Heart right ventricle (tissue), 16 donors: Measurements from ENCODE around the gene GPR135. TPM values are rescaled to one million over a fixed set of nuclear protein-coding genes. Genes with fewer than 3 reads are reported as not detected.
"Not testable (repeated sequence)": the region's sequence is repeated elsewhere in the genome, so short reads cannot be mapped to it uniquely, and the experiment has no call there.

ENCODE experiments used
- ATAC-seq, 8 donors: fragments of 200-7000 bp; cut with Tn5 transposase; one replicate each; pipeline ENCODE4 v1.9.1; 2020; ENCODE audit warnings: mild to moderate bottlenecking in 8 of 8, moderate library complexity in 8 of 8, moderate number of reproducible peaks in 1 of 8
- DNase-seq, 2 donors: peaks; one replicate each; pipeline ENCODE4 v3.0.0-alpha.2; 2020
- H3K27ac ChIP-seq, 10 donors: fragments of 200-600 bp; sonication (generic) in 2 of 10; one replicate each; pipeline versions ENCODE4 v1.5.0 to v1.8.0; 2020 to 2022; ENCODE audit warnings: mild to moderate bottlenecking in 3 of 10
- H3K27me3 ChIP-seq, 7 donors: fragments of 200-600 bp; one replicate each; pipeline ENCODE4 v1.8.0; 2021 to 2022; ENCODE audit warnings: mild to moderate bottlenecking in 2 of 7
- H3K36me3 ChIP-seq, 9 donors: fragments of 200-600 bp; sonication (generic) in 1 of 9; one replicate each; pipeline versions ENCODE4 v1.5.0 to v1.8.0; 2020 to 2022; ENCODE audit warnings: mild to moderate bottlenecking in 2 of 9
- H3K4me1 ChIP-seq, 9 donors: fragments of 200-600 bp; sonication (generic) in 1 of 9; one replicate each; pipeline versions ENCODE4 v1.5.0 to v1.8.0; 2020 to 2022; ENCODE audit warnings: mild to moderate bottlenecking in 4 of 9
- H3K4me3 ChIP-seq, 10 donors: fragments of 200-600 bp; sonication (generic) in 2 of 10; one replicate each; pipeline versions ENCODE4 v1.5.0 to v1.8.0; 2020 to 2022; ENCODE audit warnings: mild to moderate bottlenecking in 7 of 10, moderate library complexity in 2 of 10
- H3K9me3 ChIP-seq, 11 donors: fragments of 200-600 bp in 10 of 11; sonication (generic) in 2 of 11; one replicate each; pipeline versions ENCODE4 v1.5.0 to v1.8.0; 2013 to 2022; ENCODE audit warnings: mild to moderate bottlenecking in 2 of 11, control low read depth in 1 of 11, moderate library complexity in 1 of 11
- CTCF ChIP-seq, 9 donors: fragments of 200-600 bp; sonication (generic) in 2 of 9; IDR thresholded peaks; one replicate each; pipeline versions ENCODE4 v1.5.0 to v1.8.0; 2021 to 2022; ENCODE audit warnings: antibody characterized with exemption in 9 of 9, mild to moderate bottlenecking in 5 of 9, moderate library complexity in 1 of 9
- WGBS, 2 donors: extraction: QIAGEN DNeasy Blood & Tissue Kit; methylation state at CpG; one replicate each; pipeline ENCODE4 v1.1.7; 2013; ENCODE audit warnings: inconsistent platforms in 1 of 2; 5-methylcytosine and 5-hydroxymethylcytosine counted together
- intact Hi-C, 10 donors: fragments of 100-400 bp; cut with DNase I; formaldehyde crosslinking; loops; one replicate each; pipeline versions ENCODE4 v1.11.1 to v1.14.2; 2022
- polyA plus RNA-seq, 2 donors: library from polyadenylated mRNA; stranded (reverse); fragments of 200-250 nt; gene quantifications; one replicate each; pipeline ENCODE4 v1.2.3, GENCODE V29; 2013
- total RNA-seq, 10 donors: library from RNA; stranded (reverse); fragmentation: NEBNext Ultra II Directional in 3 of 10; extraction: Animal tissue kit (Norgen Biotek cat#: 25700) in 3 of 10; gene quantifications; one replicate each; pipeline versions ENCODE4 v1.2.1 to v1.2.4, GENCODE V29; 2021 to 2023
- donor health status: Arrhythmogenic right ventricular cardiomyopathy.
- donor health status: ischemic (EF 13 %, LVEDD 7.1; RV severe dilation, severe dysfunction).
- donor health status: healthy with polysubstance abuse.
- donor health status: DM: no; HTN: yes; CAD: no.
- donor health status: DM: no; HTN: no; CAD: no.
- donor health status: ischemic (EF 25% LVEDD 6.9; RV normal size, moderate dysfunction).
- donor health status: ischemic (EF 25% LVEDD 5.7; RV mildly dilated, moderate dysfunction).
- donor health status: healthy.
- donor health status: DM: yes; HTN: yes; CAD: no.
- donor health status: Ischemic cardiomyopathy.
- donor health status: ischemic (EF 35%, LVEDD 5.7; RV mildly dilated, moderate dysfunction).
- donor health status: nonischemic (EF 11% LVEDD 7.7; RV severe dilation, severe dysfunction).
- donor health status: DM: yes; HTN: yes; CAD: no.
- donor health status: PGD.
- donor health status: ischemic (EF 29% LVEDD 5.4; RV normal size, mild dysfunction).
- donor health status: nonischemic (EF 23%, LVEDD 6.1; RV moderate dilation, normal function).

The GPR135 gene
- total and polyA plus RNA-seq, 12 donors, result 0.86 to 2.6 (median 2.1) TPM

- H3K9me3 ChIP-seq, result peaks cover 0 to 4% (median 0%) of the 10 kb centered on the region in 11 donors
- 93% methylated on average over 1 of the region's 1 CpG for WGBS, 2 donors
- H3K36me3 ChIP-seq, result peaks cover 0 to 43% (median 10%) of the 10 kb centered on the region in 9 donors
- DNase-seq (no peak), ATAC-seq (peak in 2 of 8 donors; percentile 17 to 73)
- peak overlapping the region in 2 of 10 donors; percentile 50 to 68 for H3K27ac ChIP-seq
- H3K4me1 ChIP-seq, result peaks cover 0 to 5% (median 0%) of the 10 kb centered on the region in 9 donors
- intact Hi-C loops, result no loop called here
- TF ChIP-seq CTCF (IDR thresholded peaks at IDR 0.05), result no peak
- no peak overlapping the region for H3K4me3 ChIP-seq
- no peaks in the 10 kb centered on the region for H3K27me3 ChIP-seq
Measured at GRCh38 chr14:59455411-59455810, 9.8 kb downstream of the GPR135 start.

- peak in 7 of 8 donors; percentile 56 to 96 (median 88) for ATAC-seq
- intact Hi-C loops, result no loop called here
- no peak for TF ChIP-seq CTCF (IDR thresholded peaks at IDR 0.05)
- H3K9me3 ChIP-seq, result peaks cover 0 to 4% (median 0%) of the 10 kb centered on the region in 11 donors
- H3K27ac ChIP-seq, result peak overlapping the region in 6 of 10 donors; percentile 11 to 68 (median 36)
- H3K4me1 ChIP-seq, result peaks cover 0 to 5% (median 0%) of the 10 kb centered on the region in 9 donors
- peaks cover 0 to 40% (median 10%) of the 10 kb centered on the region in 9 donors for H3K36me3 ChIP-seq
- H3K4me3 ChIP-seq, result no peak overlapping the region
- DNase-seq, result no peak
- WGBS, 2 donors, result 38 to 55% methylated on average over 2 of the region's 2 CpGs
- no peaks in the 10 kb centered on the region for H3K27me3 ChIP-seq
Measured at GRCh38 chr14:59454139-59454538, 11.0 kb downstream of the GPR135 start.

- Histone ChIP-seq H3K36me3 (peaks cover 0 to 26% (median 10%) of the 10 kb centered on the region in 9 donors), H3K27ac (no peak overlapping the region), H3K9me3 (peaks cover 0 to 4% (median 0%) of the 10 kb centered on the region in 11 donors), H3K4me3 (no peak overlapping the region), H3K4me1 (peaks cover 0 to 5% (median 0%) of the 10 kb centered on the region in 9 donors), H3K27me3 (no peaks in the 10 kb centered on the region)
- 89 to 94% methylated on average over 1 of the region's 1 CpG for WGBS, 2 donors
- no peak for TF ChIP-seq CTCF (IDR thresholded peaks at IDR 0.05)
- DNase-seq, result no peak
- ATAC-seq, result no peak
- intact Hi-C loops, result no loop called here
Measured at GRCh38 chr14:59451849-59452248, 13.3 kb downstream of the GPR135 start.

- H3K4me3 ChIP-seq, result no peak overlapping the region
- intact Hi-C loops, result no loop called here
- peaks cover 0 to 5% (median 0%) of the 10 kb centered on the region in 9 donors for H3K4me1 ChIP-seq
- ATAC-seq (no peak), DNase-seq (no peak)
- H3K27ac ChIP-seq, result no peak overlapping the region
- no peak for TF ChIP-seq CTCF (IDR thresholded peaks at IDR 0.05)
- 95 to 99% methylated on average over 3 of the region's 3 CpGs for WGBS, 2 donors
- H3K36me3 ChIP-seq, result peaks cover 0 to 15% (median 3%) of the 10 kb centered on the region in 9 donors
- no peaks in the 10 kb centered on the region for H3K27me3 ChIP-seq
- H3K9me3 ChIP-seq, result peaks cover 0 to 3% (median 0%) of the 10 kb centered on the region in 11 donors
Measured at GRCh38 chr14:59450716-59451115, 14.5 kb downstream of the GPR135 start.

- not testable (repeated sequence) for ATAC-seq, H3K27me3 ChIP-seq, H3K9me3 ChIP-seq, H3K27ac ChIP-seq, DNase-seq, H3K36me3 ChIP-seq, H3K4me1 ChIP-seq, H3K4me3 ChIP-seq
- WGBS, 2 donors, result 75 to 95% methylated on average over 2 of the region's 2 CpGs
- intact Hi-C loops, result loop anchor here in 2 of 10 donors (10.0 kb wide), 2 partner anchors 424 to 954 kb away; no protein-coding TSS in a partner anchor
Measured at GRCh38 chr14:59448673-59449072, 16.5 kb downstream of the GPR135 start.
